Liver (tissue), 3 donors: ENCODE measurements around the gene CHRNG.

Source experiments
- CTCF ChIP-seq: fragments of 150-350 bp; IDR thresholded peaks from 2 replicates; pipeline ENCODE4 v1.5.1; 2017; ENCODE audit warnings: improper control_type of control experiment, low read depth, low read length; ENCODE audit not compliant: missing input control
- EGR1 ChIP-seq, 2 donors: IDR thresholded peaks; 2 replicates each; pipeline ENCODE4 v1.6.1; 2016 to 2018; ENCODE audit warnings: antibody characterized with exemption in 2 of 2, low read depth in 2 of 2
- HNF4G ChIP-seq: IDR thresholded peaks from 2 replicates; pipeline ENCODE4 v1.6.1; 2016; ENCODE audit warnings: antibody characterized with exemption
- MAX ChIP-seq: IDR thresholded peaks from 2 replicates; pipeline ENCODE4 v1.6.1; 2016; ENCODE audit warnings: antibody characterized with exemption
- NR2F2 ChIP-seq: IDR thresholded peaks from 2 replicates; pipeline ENCODE4 v1.6.1; 2016; ENCODE audit warnings: antibody characterized with exemption
- RAD21 ChIP-seq, 2 donors: IDR thresholded peaks; 2 replicates each; pipeline ENCODE4 v1.6.1; 2016; ENCODE audit warnings: antibody characterized with exemption in 2 of 2, mild to moderate bottlenecking in 2 of 2
- REST ChIP-seq: IDR thresholded peaks from 2 replicates; pipeline ENCODE4 v1.6.1; 2016; ENCODE audit warnings: antibody characterized with exemption, mild to moderate bottlenecking
- TAF1 ChIP-seq: conservative IDR thresholded peaks from 2 replicates; pipeline ENCODE4 v1.6.1; 2016; ENCODE audit warnings: antibody characterized with exemption, mild to moderate bottlenecking
- ZBTB33 ChIP-seq: IDR thresholded peaks from 2 replicates; pipeline ENCODE4 v1.6.1; 2016; ENCODE audit warnings: antibody characterized with exemption
- donor health status: healthy.
- donor health status: healthy.

- TF ChIP-seq CTCF (no peak), MAX (no peak), REST (no peak), ZBTB33 (no peak), NR2F2 (no peak), EGR1 (IDR thresholded peaks at IDR 0.05; ENCODE audit: low read depth in 2 of 2) (no peak), RAD21 (IDR thresholded peaks at IDR 0.05) (no peak), HNF4G (no peak), TAF1 (no peak)
Observed at GRCh38 chr2:232567721-232568120, 28.2 kb downstream of the CHRNG start.
